ENCODE results near the gene NET1.

NET1 gene

GRCh38 chr10:5500910-5501309 is 88.6 kb downstream of the NET1 start:
- no peak for TF ChIP-seq SUZ12 (IDR thresholded peaks at IDR 0.05; ENCODE audit: extremely low read depth, insufficient read depth, insufficient read length)
- no peak for TF ChIP-seq ZNF274 (IDR thresholded peaks at IDR 0.05; ENCODE audit: low read depth, low read length)
- TF ChIP-seq YY1 (IDR thresholded peaks at IDR 0.05; ENCODE audit: insufficient read depth, insufficient read length) = no peak
- DNase-seq (ENCODE audit: low read depth, low spot score) = no peak
- peaks cover 4% of the 10 kb centered on the region for H3K4me1 ChIP-seq (ENCODE audit: insufficient read depth, insufficient read length)
- H3K9me3 ChIP-seq (ENCODE audit: insufficient read depth, low read length) = no peaks in the 10 kb centered on the region
- no peaks in the 10 kb centered on the region for H3K27me3 ChIP-seq (ENCODE audit: insufficient read depth, insufficient read length)
- no peak overlapping the region for H3K9ac ChIP-seq (ENCODE audit: insufficient read length, low read depth)
- no peaks in the 10 kb centered on the region for H3K36me3 ChIP-seq (ENCODE audit: insufficient read depth, insufficient read length, low read length)
- H3K4me3 ChIP-seq (ENCODE audit: insufficient read length, low read depth) = no peak overlapping the region

GRCh38 chr10:5502061-5502521 is 89.7 kb downstream of the NET1 start:
- no peaks in the 10 kb centered on the region for H3K9me3 ChIP-seq (ENCODE audit: insufficient read depth, low read length)
- H3K36me3 ChIP-seq (ENCODE audit: insufficient read depth, insufficient read length, low read length) = no peaks in the 10 kb centered on the region
- no peak overlapping the region for H3K4me3 ChIP-seq (ENCODE audit: insufficient read length, low read depth)
- no peaks in the 10 kb centered on the region for H3K27me3 ChIP-seq (ENCODE audit: insufficient read depth, insufficient read length)
- peaks cover 4% of the 10 kb centered on the region for H3K4me1 ChIP-seq (ENCODE audit: insufficient read depth, insufficient read length)
- no peak overlapping the region for H3K9ac ChIP-seq (ENCODE audit: insufficient read length, low read depth)
- DNase-seq (ENCODE audit: low read depth, low spot score) = no peak
- TF ChIP-seq SUZ12 (IDR thresholded peaks at IDR 0.05; ENCODE audit: extremely low read depth, insufficient read depth, insufficient read length) (no peak), ZNF274 (IDR thresholded peaks at IDR 0.05; ENCODE audit: low read depth, low read length) (no peak), YY1 (IDR thresholded peaks at IDR 0.05; ENCODE audit: insufficient read depth, insufficient read length) (no peak)

- Histone ChIP-seq H3K36me3 (ENCODE audit: insufficient read depth, insufficient read length, low read length) (no peaks in the 10 kb centered on the region), H3K4me3 (ENCODE audit: insufficient read length, low read depth) (no peak overlapping the region), H3K27me3 (ENCODE audit: insufficient read depth, insufficient read length) (no peaks in the 10 kb centered on the region), H3K9ac (ENCODE audit: insufficient read length, low read depth) (no peak overlapping the region), H3K9me3 (ENCODE audit: insufficient read depth, low read length) (no peaks in the 10 kb centered on the region), H3K4me1 (ENCODE audit: insufficient read depth, insufficient read length) (peaks cover 4% of the 10 kb centered on the region)
- DNase-seq (ENCODE audit: low read depth, low spot score) = no peak
- TF ChIP-seq ZNF274 (IDR thresholded peaks at IDR 0.05; ENCODE audit: low read depth, low read length) (no peak), SUZ12 (IDR thresholded peaks at IDR 0.05; ENCODE audit: extremely low read depth, insufficient read depth, insufficient read length) (no peak), YY1 (IDR thresholded peaks at IDR 0.05; ENCODE audit: insufficient read depth, insufficient read length) (no peak)
Observed at GRCh38 chr10:5502571-5503476, 90.5 kb downstream of the NET1 start.

- Histone ChIP-seq H3K9ac (ENCODE audit: insufficient read length, low read depth) (no peak overlapping the region), H3K4me1 (ENCODE audit: insufficient read depth, insufficient read length) (peaks cover under 1% of the 10 kb centered on the region), H3K4me3 (ENCODE audit: insufficient read length, low read depth) (no peak overlapping the region), H3K9me3 (ENCODE audit: insufficient read depth, low read length) (no peaks in the 10 kb centered on the region), H3K36me3 (ENCODE audit: insufficient read depth, insufficient read length, low read length) (no peaks in the 10 kb centered on the region), H3K27me3 (ENCODE audit: insufficient read depth, insufficient read length) (no peaks in the 10 kb centered on the region)
- DNase-seq (ENCODE audit: low read depth, low spot score) = no peak
- TF ChIP-seq YY1 (IDR thresholded peaks at IDR 0.05; ENCODE audit: insufficient read depth, insufficient read length) (no peak), ZNF274 (IDR thresholded peaks at IDR 0.05; ENCODE audit: low read depth, low read length) (no peak), SUZ12 (IDR thresholded peaks at IDR 0.05; ENCODE audit: extremely low read depth, insufficient read depth, insufficient read length) (no peak)
Observed at GRCh38 chr10:5503477-5503835, 91.1 kb downstream of the NET1 start.

GRCh38 chr10:5504146-5505072 is 92.1 kb downstream of the NET1 start:
- no peak overlapping the region for H3K9ac ChIP-seq (ENCODE audit: insufficient read length, low read depth)
- TF ChIP-seq ZNF274 (IDR thresholded peaks at IDR 0.05; ENCODE audit: low read depth, low read length) (no peak), SUZ12 (IDR thresholded peaks at IDR 0.05; ENCODE audit: extremely low read depth, insufficient read depth, insufficient read length) (no peak), YY1 (IDR thresholded peaks at IDR 0.05; ENCODE audit: insufficient read depth, insufficient read length) (no peak)
- no peak for DNase-seq (ENCODE audit: low read depth, low spot score)
- H3K36me3 ChIP-seq (ENCODE audit: insufficient read depth, insufficient read length, low read length) = no peaks in the 10 kb centered on the region
- H3K27me3 ChIP-seq (ENCODE audit: insufficient read depth, insufficient read length) = no peaks in the 10 kb centered on the region
- H3K9me3 ChIP-seq (ENCODE audit: insufficient read depth, low read length) = no peaks in the 10 kb centered on the region
- H3K4me3 ChIP-seq (ENCODE audit: insufficient read length, low read depth) = no peak overlapping the region
- no peaks in the 10 kb centered on the region for H3K4me1 ChIP-seq (ENCODE audit: insufficient read depth, insufficient read length)

- H3K27me3 ChIP-seq (ENCODE audit: insufficient read depth, insufficient read length) = no peaks in the 10 kb centered on the region
- H3K4me3 ChIP-seq (ENCODE audit: insufficient read length, low read depth) = no peak overlapping the region
- TF ChIP-seq ZNF274 (IDR thresholded peaks at IDR 0.05; ENCODE audit: low read depth, low read length) (no peak), SUZ12 (IDR thresholded peaks at IDR 0.05; ENCODE audit: extremely low read depth, insufficient read depth, insufficient read length) (no peak), YY1 (IDR thresholded peaks at IDR 0.05; ENCODE audit: insufficient read depth, insufficient read length) (no peak)
- no peaks in the 10 kb centered on the region for H3K36me3 ChIP-seq (ENCODE audit: insufficient read depth, insufficient read length, low read length)
- no peaks in the 10 kb centered on the region for H3K9me3 ChIP-seq (ENCODE audit: insufficient read depth, low read length)
- H3K4me1 ChIP-seq (ENCODE audit: insufficient read depth, insufficient read length) = no peaks in the 10 kb centered on the region
- H3K9ac ChIP-seq (ENCODE audit: insufficient read length, low read depth) = no peak overlapping the region
- no peak for DNase-seq (ENCODE audit: low read depth, low spot score)
Observed at GRCh38 chr10:5506246-5506645, 93.9 kb downstream of the NET1 start.

All from NT2/D1 (cell line).